GM23248 (cell line): Measurements from ENCODE around the gene CFL2. TPM values are rescaled to one million over a fixed set of nuclear protein-coding genes. Genes with fewer than 3 reads are reported as not detected.

Experiments
- DNase-seq: peaks from one replicate; pipeline ENCODE4 v3.0.0-alpha.2; 2015
- H2AFZ ChIP-seq: fragments of 200-600 bp; sonication (generic); 2 replicates; pipeline ENCODE4 v1.6.1; 2016; ENCODE audit warnings: antibody characterized with exemption
- H3F3A ChIP-seq: fragments of 200-600 bp; sonication (generic); 2 replicates; pipeline ENCODE4 v1.6.1; 2016; ENCODE audit warnings: mild to moderate bottlenecking, antibody characterized with exemption, mixed run types; ENCODE audit not compliant: insufficient read depth
- H3K27ac ChIP-seq: fragments of 200-600 bp; sonication (generic); 2 replicates; pipeline ENCODE4 v1.5.1; 2016; ENCODE audit warnings: mild to moderate bottlenecking
- H3K27me3 ChIP-seq: fragments of 200-600 bp; sonication (generic); replicated peaks from 2 replicates; pipeline ENCODE4 v1.6.1; 2016; ENCODE audit warnings: mild to moderate bottlenecking; ENCODE audit not compliant: insufficient read depth
- H3K36me3 ChIP-seq: fragments of 200-600 bp; sonication (generic); 2 replicates; pipeline ENCODE4 v1.6.1; 2016; ENCODE audit warnings: low read depth, mild to moderate bottlenecking
- H3K4me1 ChIP-seq: fragments of 200-600 bp; sonication (generic); 2 replicates; pipeline ENCODE4 v1.6.1; 2016; ENCODE audit warnings: mild to moderate bottlenecking; ENCODE audit not compliant: insufficient read depth
- H3K4me2 ChIP-seq: fragments of 200-600 bp; sonication (generic); one replicate; pipeline ENCODE4 v1.6.1; 2016; ENCODE audit warnings: mild to moderate bottlenecking; ENCODE audit not compliant: unreplicated experiment
- H3K4me3 ChIP-seq: fragments of 200-600 bp; sonication (generic); 2 replicates; pipeline ENCODE4 v1.5.1; 2016; ENCODE audit warnings: mild to moderate bottlenecking
- H3K79me2 ChIP-seq: fragments of 200-600 bp; sonication (generic); 2 replicates; pipeline ENCODE4 v1.6.1; 2016; ENCODE audit warnings: mild to moderate bottlenecking; ENCODE audit not compliant: insufficient read depth
- H3K9ac ChIP-seq: fragments of 200-600 bp; sonication (generic); 2 replicates; pipeline ENCODE4 v1.6.1; 2016; ENCODE audit warnings: mild to moderate bottlenecking
- H3K9me2 ChIP-seq: fragments of 200-600 bp; sonication (generic); 2 replicates; pipeline ENCODE4 v1.6.1; 2016; ENCODE audit warnings: mixed run types, mild to moderate bottlenecking, moderate library complexity; ENCODE audit not compliant: insufficient read depth
- H3K9me3 ChIP-seq: fragments of 200-600 bp; sonication (generic); one replicate; pipeline ENCODE4 v1.6.1; 2017; ENCODE audit warnings: low read depth
- H4K20me1 ChIP-seq: fragments of 200-600 bp; sonication (generic); 2 replicates; pipeline ENCODE4 v1.6.0; 2016; ENCODE audit not compliant: insufficient read depth
- EZH2 ChIP-seq: fragments of 200-600 bp; sonication (generic); IDR thresholded peaks from 2 replicates; pipeline ENCODE4 v1.6.1; 2018; ENCODE audit warnings: antibody characterized with exemption, mild to moderate bottlenecking; ENCODE audit not compliant: insufficient read depth, poor library complexity, severe bottlenecking
- EZH2phosphoT487 ChIP-seq: fragments of 200-600 bp; sonication (generic); IDR thresholded peaks from 2 replicates; pipeline ENCODE4 v1.6.1; 2018; ENCODE audit warnings: antibody characterized with exemption, moderate library complexity, mild to moderate bottlenecking, low read depth; ENCODE audit not compliant: insufficient read depth
- WGBS, 2 experiments: methylation state at CpG; one replicate each; pipeline ENCODE4 v1.1.6; 2015 to 2017; ENCODE audit warnings: low lambda C conversion rate in 2 of 2, low coverage in 1 of 2; ENCODE audit errors: missing lambda C conversion rate in 2 of 2; 5-methylcytosine and 5-hydroxymethylcytosine counted together
- in situ Hi-C: fragments of 300-500 bp; cut with MboI; formaldehyde crosslinking; loops from 2 replicates; pipeline ENCODE4 v1.15.0; 2020
- polyA plus RNA-seq: library from polyadenylated mRNA; unstranded; fragments of >200 nt; fragmentation: Nextera tagmentation; extraction: Ambion mirVana; gene quantifications from 2 replicates; pipeline ENCODE4 v1.2.1, GENCODE V29; 2016
- total RNA-seq: library from RNA; depleted of rRNA; stranded (reverse); fragments of >200 nt; shearing (Covaris generic); gene quantifications from 2 replicates; pipeline ENCODE4 v1.2.3, GENCODE V29; 2014

Gene CFL2
- total and polyA plus RNA-seq, 2 experiments from 2014 or later: 103 to 183 TPM

DNA sequence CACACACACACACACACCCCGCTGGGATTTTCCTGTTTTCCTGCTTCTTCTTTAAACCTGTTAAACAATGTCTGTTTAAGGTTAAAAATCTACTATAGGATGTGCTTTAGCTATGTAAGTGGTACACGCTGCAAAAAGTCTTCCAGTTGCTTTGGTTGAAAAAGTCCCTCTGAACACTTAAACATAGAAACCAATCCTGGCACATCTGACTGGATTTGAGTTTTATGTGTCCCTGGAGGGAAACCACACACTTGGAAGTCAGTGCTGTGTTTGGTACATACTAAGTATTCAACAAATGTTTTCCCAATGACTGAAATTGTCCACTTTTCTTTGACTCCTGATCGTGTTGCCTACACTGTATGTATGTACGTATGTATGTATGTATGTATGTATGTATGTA is 22.0 kb downstream of the CFL2 start:
- H3K27me3 ChIP-seq: no peaks in the 10 kb centered on the region
- H3K36me3 ChIP-seq: no peaks in the 10 kb centered on the region
- 34 to 35% methylated on average over 4 of the region's 4 CpGs for WGBS, 2 experiments
- H3F3A ChIP-seq: no peaks in the 10 kb centered on the region
- H2AFZ ChIP-seq: peak overlapping the region; percentile 93
- no peak overlapping the region for H3K9ac ChIP-seq
- H3K4me3 ChIP-seq: no peak overlapping the region
- no peaks in the 10 kb centered on the region for H3K79me2 ChIP-seq
- no peaks in the 10 kb centered on the region for H3K9me2 ChIP-seq
- in situ Hi-C loops: no loop called here
- H3K4me2 ChIP-seq: no peak overlapping the region
- DNase-seq: peak; percentile 47
- peaks cover 5% of the 10 kb centered on the region; the same call in 1 of the 2 replicates for H3K4me1 ChIP-seq
- H4K20me1 ChIP-seq: no peaks in the 10 kb centered on the region
- TF ChIP-seq EZH2 (no peak), EZH2phosphoT487 (no peak)
- no peaks in the 10 kb centered on the region for H3K9me3 ChIP-seq
- no peak overlapping the region for H3K27ac ChIP-seq

DNA sequence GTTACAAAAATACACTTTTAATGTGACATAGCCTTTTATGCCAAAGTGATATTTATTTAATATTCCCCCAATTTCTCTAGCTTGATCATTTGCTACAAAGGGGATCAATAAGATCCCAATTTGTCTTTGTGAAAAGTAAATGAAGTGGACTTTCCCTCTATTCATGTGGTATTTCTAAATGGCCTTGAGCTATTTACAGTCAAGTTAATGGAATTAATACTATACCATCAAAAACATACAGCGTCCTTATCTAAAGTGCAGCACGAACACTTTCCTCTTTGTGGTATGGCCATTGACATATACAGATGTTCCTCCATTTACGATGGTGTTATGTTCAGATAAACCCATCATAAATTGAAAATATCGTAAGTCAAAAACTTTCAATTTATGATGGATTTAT is 23.2 kb downstream of the CFL2 start:
- H3K9me3 ChIP-seq: no peaks in the 10 kb centered on the region
- TF ChIP-seq EZH2phosphoT487 (no peak), EZH2 (no peak)
- no peak overlapping the region for H2AFZ ChIP-seq
- no peak overlapping the region for H3K4me3 ChIP-seq
- WGBS, 2 experiments: 93 to 98% methylated on average over 4 of the region's 4 CpGs
- H3K9ac ChIP-seq: no peak overlapping the region
- H3K27ac ChIP-seq: no peak overlapping the region
- no peak for DNase-seq
- no peaks in the 10 kb centered on the region for H3K27me3 ChIP-seq
- H3K4me2 ChIP-seq: no peak overlapping the region
- H3K36me3 ChIP-seq: no peaks in the 10 kb centered on the region
- H3F3A ChIP-seq: no peaks in the 10 kb centered on the region
- in situ Hi-C loops: no loop called here
- peaks cover 5% of the 10 kb centered on the region; the same call in 1 of the 2 replicates for H3K4me1 ChIP-seq
- H4K20me1 ChIP-seq: no peaks in the 10 kb centered on the region
- H3K79me2 ChIP-seq: no peaks in the 10 kb centered on the region
- no peaks in the 10 kb centered on the region for H3K9me2 ChIP-seq

DNA sequence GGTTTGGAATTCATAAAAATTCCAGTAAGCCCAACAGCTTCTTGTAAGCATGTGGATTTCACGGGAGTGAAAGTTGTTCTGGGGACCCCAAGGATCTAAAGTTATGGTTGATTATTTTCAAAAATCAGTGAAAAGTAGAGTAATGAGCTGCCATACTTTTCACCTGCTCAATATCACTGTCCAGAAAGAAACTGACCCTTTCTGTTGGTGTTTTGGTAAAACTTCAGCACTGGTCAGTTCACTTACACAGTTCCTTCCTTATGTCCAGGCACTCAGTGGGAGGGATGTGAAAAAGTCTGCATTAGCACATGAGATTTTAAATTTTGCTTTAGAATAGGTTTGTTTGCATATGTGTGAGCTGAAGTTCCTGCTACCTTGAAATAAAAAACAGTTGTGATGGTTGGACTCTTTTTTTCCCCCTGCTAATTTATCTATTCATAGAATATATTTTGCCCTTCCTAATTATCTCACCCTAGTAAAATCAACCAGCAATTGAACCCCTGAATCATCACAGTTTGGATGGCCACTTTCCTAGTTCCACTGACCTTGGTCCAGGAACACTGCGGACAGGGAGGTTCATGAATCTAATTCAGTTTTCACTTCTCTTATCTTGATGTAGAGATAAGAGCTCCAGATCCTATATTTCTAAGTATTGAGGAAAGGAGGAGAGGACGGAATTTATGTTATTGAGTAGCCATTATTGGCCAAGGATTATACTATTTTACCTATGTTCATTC is 25.8 kb downstream of the CFL2 start:
- no peaks in the 10 kb centered on the region for H3K27me3 ChIP-seq
- H3K36me3 ChIP-seq: no peaks in the 10 kb centered on the region
- H3K9ac ChIP-seq: no peak overlapping the region
- TF ChIP-seq EZH2 (no peak), EZH2phosphoT487 (no peak)
- H3K9me2 ChIP-seq: no peaks in the 10 kb centered on the region
- no peaks in the 10 kb centered on the region for H3K9me3 ChIP-seq
- H3K27ac ChIP-seq: no peak overlapping the region
- H4K20me1 ChIP-seq: no peaks in the 10 kb centered on the region
- in situ Hi-C loops: no loop called here
- no peak for DNase-seq
- WGBS, 2 experiments: 94 to 95% methylated on average over 3 of the region's 3 CpGs
- H2AFZ ChIP-seq: no peak overlapping the region
- H3K4me3 ChIP-seq: no peak overlapping the region
- H3F3A ChIP-seq: no peaks in the 10 kb centered on the region
- peaks cover 5% of the 10 kb centered on the region; the same call in 1 of the 2 replicates for H3K4me1 ChIP-seq
- no peaks in the 10 kb centered on the region for H3K79me2 ChIP-seq
- H3K4me2 ChIP-seq: no peak overlapping the region

DNA sequence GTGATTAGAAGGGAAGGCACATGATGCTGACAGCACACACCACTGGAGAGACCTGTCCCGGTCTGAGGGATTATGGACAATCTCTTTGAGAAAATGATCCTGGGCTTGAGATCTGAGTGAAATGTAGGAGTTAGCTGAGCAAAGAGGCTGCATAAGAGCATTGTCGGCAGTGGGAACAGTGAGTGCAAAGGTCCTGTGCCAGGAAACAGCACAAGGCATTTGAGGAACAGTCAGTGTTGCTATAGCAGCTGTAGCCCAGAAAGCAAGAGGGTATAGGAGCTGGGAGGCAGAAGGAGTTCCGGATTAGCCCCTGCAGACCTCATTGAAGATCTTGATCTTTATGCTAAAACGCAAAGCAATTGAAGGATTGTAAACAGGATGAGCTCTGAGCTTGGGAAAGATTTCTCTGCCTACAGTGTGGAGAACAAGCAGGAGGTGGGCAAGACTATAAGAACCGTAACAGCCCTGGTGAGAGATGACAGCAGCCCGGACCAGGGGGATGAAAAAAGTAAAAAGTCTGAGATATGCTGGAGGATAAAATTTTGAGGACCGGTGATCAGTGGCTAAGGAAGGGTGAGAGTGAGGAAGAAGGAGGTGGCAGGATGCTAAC is 28.5 kb downstream of the CFL2 start:
- no peaks in the 10 kb centered on the region for H3F3A ChIP-seq
- no peak overlapping the region for H3K9ac ChIP-seq
- DNase-seq: no peak
- WGBS, 2 experiments: 89 to 90% methylated on average over 7 of the region's 7 CpGs
- in situ Hi-C loops: no loop called here
- no peak overlapping the region for H3K4me2 ChIP-seq
- H3K9me3 ChIP-seq: no peaks in the 10 kb centered on the region
- no peak overlapping the region for H3K4me3 ChIP-seq
- peaks cover 5% of the 10 kb centered on the region; the same call in 1 of the 2 replicates for H3K4me1 ChIP-seq
- H3K27ac ChIP-seq: no peak overlapping the region
- no peaks in the 10 kb centered on the region for H3K36me3 ChIP-seq
- H3K9me2 ChIP-seq: no peaks in the 10 kb centered on the region
- H3K27me3 ChIP-seq: no peaks in the 10 kb centered on the region
- H3K79me2 ChIP-seq: no peaks in the 10 kb centered on the region
- H4K20me1 ChIP-seq: no peaks in the 10 kb centered on the region
- TF ChIP-seq EZH2 (no peak), EZH2phosphoT487 (no peak)
- no peak overlapping the region for H2AFZ ChIP-seq
